GM12892 (cell line): ENCODE measurements around the gene NDUFS3.

Source experiments
- POLR2A ChIP-seq: IDR thresholded peaks from 2 replicates; pipeline ENCODE4 v1.6.1; 2011; ENCODE audit warnings: low read depth, low read length, control low read depth
- POLR2AphosphoS5 ChIP-seq: IDR thresholded peaks from 2 replicates; pipeline ENCODE4 v1.6.1; 2011; ENCODE audit warnings: low read depth, low read length, control low read depth
- TAF1 ChIP-seq: IDR thresholded peaks from 2 replicates; pipeline ENCODE4 v1.6.1; 2011; ENCODE audit warnings: low read depth, mild to moderate bottlenecking, control low read depth, low read length, borderline replicate concordance

- TF ChIP-seq POLR2AphosphoS5 (no peak), TAF1 (no peak), POLR2A (no peak)
Measured at GRCh38 chr11:47591764-47592163, 12.9 kb downstream of the NDUFS3 start.
